BLaER1 treated with 17β-estradiol and CSF1 and Interleukin-3, amounts not matched to agents 10 nM and 100 nM (cell line): ENCODE measurements around the gene DENND11.

Source experiments
- H3K27ac ChIP-seq, 11 experiments: shearing (Covaris generic); formaldehyde crosslinking; 2 replicates each; pipeline ENCODE4 v1.8.1; 2022
- H3K27me3 ChIP-seq, 11 experiments: shearing (Covaris generic); formaldehyde crosslinking; 2 replicates each; pipeline ENCODE4 v1.8.1; 2022
- H3K36me3 ChIP-seq, 11 experiments: shearing (Covaris generic); formaldehyde crosslinking; 2 replicates each; pipeline ENCODE4 v1.8.1; 2022
- H3K4me1 ChIP-seq, 10 experiments: shearing (Covaris generic); formaldehyde crosslinking; 2 replicates each; pipeline ENCODE4 v1.8.1; 2022
- H3K4me2 ChIP-seq, 11 experiments: shearing (Covaris generic); formaldehyde crosslinking; 2 replicates each; pipeline ENCODE4 v1.8.1; 2022
- H3K4me3 ChIP-seq, 10 experiments: shearing (Covaris generic); formaldehyde crosslinking; 2 replicates each; pipeline ENCODE4 v1.8.1; 2022
- H3K9ac ChIP-seq, 11 experiments: shearing (Covaris generic); formaldehyde crosslinking; 2 replicates each; pipeline ENCODE4 v1.8.1; 2022
- H3K9me3 ChIP-seq, 11 experiments: shearing (Covaris generic); formaldehyde crosslinking; replicated peaks in 1 of 11; 2 replicates each; pipeline ENCODE4 v1.8.1; 2022
- H4K20me1 ChIP-seq, 11 experiments: shearing (Covaris generic); formaldehyde crosslinking; 2 replicates each; pipeline ENCODE4 v1.8.1; 2022
- Cebpa-rat ChIP-seq, 11 experiments: shearing (Covaris generic); IDR thresholded peaks; 2 replicates each; pipeline ENCODE4 v1.8.1; 2022

DENND11 gene

GRCh38 chr7:141701489-141702046 is 398 bp downstream of the DENND11 start:
- Histone ChIP-seq H3K9me3 (no peaks in the 10 kb centered on the region), H3K36me3 (no peaks in the 10 kb centered on the region), H3K4me2 (peak overlapping the region; percentile 61 to 98 (median 95)), H3K4me3 (peak overlapping the region; percentile 76 to 87 (median 80)), H3K4me1 (peaks cover 50 to 57% (median 55%) of the 10 kb centered on the region in 10 experiments), H3K27me3 (peaks cover 7 to 13% (median 10%) of the 10 kb centered on the region in 11 experiments; a peak in 10 of 22 replicates), H3K9ac (peak overlapping the region; percentile 79 to 88 (median 85)), H4K20me1 (peaks cover 19 to 41% (median 29%) of the 10 kb centered on the region in 11 experiments; a peak in 18 of 22 replicates), H3K27ac (peak overlapping the region; percentile 55 to 87 (median 80); a peak in 21 of 22 replicates)
- TF ChIP-seq Cebpa-rat (IDR thresholded peaks at IDR 0.05): no peak

GRCh38 chr7:141700848-141701371 is 1.1 kb downstream of the DENND11 start:
- Histone ChIP-seq H3K27ac (peak overlapping the region in 4 of 11 experiments; percentile 19 to 43 (median 34); a peak in 3 of 22 replicates), H3K4me1 (peaks cover 57 to 63% (median 61%) of the 10 kb centered on the region in 10 experiments), H3K27me3 (peaks cover 7 to 13% (median 10%) of the 10 kb centered on the region in 11 experiments; a peak in 10 of 22 replicates), H3K4me3 (peak overlapping the region; percentile 50 to 87 (median 78)), H4K20me1 (peaks cover 19 to 44% (median 31%) of the 10 kb centered on the region in 11 experiments; a peak in 18 of 22 replicates), H3K4me2 (peak overlapping the region; percentile 85 to 97 (median 93)), H3K9me3 (no peaks in the 10 kb centered on the region), H3K36me3 (no peaks in the 10 kb centered on the region), H3K9ac (peak overlapping the region; percentile 25 to 88 (median 59); a peak in 18 of 22 replicates)
- no peak for TF ChIP-seq Cebpa-rat (IDR thresholded peaks at IDR 0.05)

GRCh38 chr7:141700296-141700847 is 1.6 kb downstream of the DENND11 start:
- Histone ChIP-seq H3K4me3 (peak overlapping the region; percentile 50 to 87 (median 78); a peak in 19 of 20 replicates), H3K27ac (no peak overlapping the region; a peak in 1 of 22 replicates), H4K20me1 (peaks cover 19 to 49% (median 34%) of the 10 kb centered on the region in 11 experiments; a peak in 18 of 22 replicates), H3K9ac (peak overlapping the region in 10 of 11 experiments; percentile 25 to 88 (median 61); a peak in 15 of 22 replicates), H3K4me1 (peaks cover 62 to 68% (median 65%) of the 10 kb centered on the region in 10 experiments), H3K9me3 (no peaks in the 10 kb centered on the region), H3K4me2 (peak overlapping the region; percentile 85 to 97 (median 93)), H3K36me3 (no peaks in the 10 kb centered on the region), H3K27me3 (peaks cover 7 to 13% (median 10%) of the 10 kb centered on the region in 11 experiments; a peak in 10 of 22 replicates)
- TF ChIP-seq Cebpa-rat (IDR thresholded peaks at IDR 0.05): no peak

- Histone ChIP-seq H4K20me1 (peaks cover 19 to 50% (median 34%) of the 10 kb centered on the region in 11 experiments; a peak in 18 of 22 replicates), H3K4me2 (peak overlapping the region in 10 of 11 experiments; percentile 16 to 97 (median 92); a peak in 15 of 22 replicates), H3K9me3 (no peaks in the 10 kb centered on the region), H3K36me3 (no peaks in the 10 kb centered on the region), H3K9ac (no peak overlapping the region), H3K4me1 (peaks cover 62 to 68% (median 65%) of the 10 kb centered on the region in 10 experiments), H3K27ac (no peak overlapping the region), H3K4me3 (no peak overlapping the region), H3K27me3 (peaks cover 7 to 13% (median 10%) of the 10 kb centered on the region in 11 experiments; a peak in 10 of 22 replicates)
- no peak for TF ChIP-seq Cebpa-rat (IDR thresholded peaks at IDR 0.05)
These were observed 2.1 kb downstream of the DENND11 start for GRCh38 chr7:141699860-141700259.

- Histone ChIP-seq H3K9me3 (no peaks in the 10 kb centered on the region), H3K4me2 (peak overlapping the region; percentile 49 to 97 (median 85); a peak in 21 of 22 replicates), H3K4me1 (peaks cover 62 to 68% (median 65%) of the 10 kb centered on the region in 10 experiments), H3K36me3 (no peaks in the 10 kb centered on the region), H3K4me3 (no peak overlapping the region), H3K27ac (no peak overlapping the region), H4K20me1 (peaks cover 19 to 50% (median 36%) of the 10 kb centered on the region in 11 experiments; a peak in 18 of 22 replicates), H3K9ac (no peak overlapping the region), H3K27me3 (peaks cover 7 to 11% (median 8%) of the 10 kb centered on the region in 11 experiments; a peak in 10 of 22 replicates)
- no peak for TF ChIP-seq Cebpa-rat (IDR thresholded peaks at IDR 0.05)
These were observed 3.5 kb downstream of the DENND11 start for GRCh38 chr7:141698247-141699015.

GRCh38 chr7:141697211-141697871 is 4.6 kb downstream of the DENND11 start:
- H4K20me1 ChIP-seq: peaks cover 19 to 50% (median 36%) of the 10 kb centered on the region in 11 experiments; a peak in 19 of 22 replicates
- no peak for TF ChIP-seq Cebpa-rat (IDR thresholded peaks at IDR 0.05)

GRCh38 chr7:141696348-141696747 is 5.6 kb downstream of the DENND11 start:
- Histone ChIP-seq H4K20me1 (peaks cover 22 to 50% (median 36%) of the 10 kb centered on the region in 11 experiments; a peak in 19 of 22 replicates), H3K4me3 (no peak overlapping the region), H3K9ac (no peak overlapping the region), H3K9me3 (no peaks in the 10 kb centered on the region), H3K27me3 (no peaks in the 10 kb centered on the region), H3K27ac (no peak overlapping the region), H3K36me3 (0 out of 22 replicates have a peak, but pooled peaks cover 0 to under 1% (median 0%) of the 10 kb centered on the region in 11 experiments), H3K4me2 (peak overlapping the region; percentile 35 to 97 (median 57); a peak in 18 of 22 replicates), H3K4me1 (peaks cover 49 to 58% (median 55%) of the 10 kb centered on the region in 10 experiments)
- no peak for TF ChIP-seq Cebpa-rat (IDR thresholded peaks at IDR 0.05)

More at GRCh38 chr7:141697211-141697871, 4.6 kb downstream of the DENND11 start:
- H3K36me3 ChIP-seq: no peaks in the 10 kb centered on the region
- H3K4me2 ChIP-seq: peak overlapping the region; percentile 10 to 97 (median 69); a peak in 20 of 22 replicates
- no peak overlapping the region for H3K27ac ChIP-seq
- peaks cover 0 to under 1% (median 0%) of the 10 kb centered on the region in 11 experiments; a peak in 2 of 22 replicates for H3K27me3 ChIP-seq
- H3K4me3 ChIP-seq: no peak overlapping the region
- H3K9me3 ChIP-seq: no peaks in the 10 kb centered on the region
- peaks cover 51 to 60% (median 57%) of the 10 kb centered on the region in 10 experiments for H3K4me1 ChIP-seq
- H3K9ac ChIP-seq: no peak overlapping the region
